HG03442 (cell line): Measurements from ENCODE around the gene RARG.
A peak's percentile ranks its signal among the peaks of the same experiment; 100 is the strongest.
"Not testable (repeated sequence)": the region's sequence is repeated elsewhere in the genome, so short reads cannot be mapped to it uniquely, and the experiment has no call there.

Experiments
- ATAC-seq: cut with Tn5 transposase; IDR thresholded peaks from one replicate; pipeline ENCODE4 v1.9.1; 2021; ENCODE audit warnings: mild to moderate bottlenecking, moderate library complexity; ENCODE audit not compliant: unreplicated experiment

Gene RARG

DNA sequence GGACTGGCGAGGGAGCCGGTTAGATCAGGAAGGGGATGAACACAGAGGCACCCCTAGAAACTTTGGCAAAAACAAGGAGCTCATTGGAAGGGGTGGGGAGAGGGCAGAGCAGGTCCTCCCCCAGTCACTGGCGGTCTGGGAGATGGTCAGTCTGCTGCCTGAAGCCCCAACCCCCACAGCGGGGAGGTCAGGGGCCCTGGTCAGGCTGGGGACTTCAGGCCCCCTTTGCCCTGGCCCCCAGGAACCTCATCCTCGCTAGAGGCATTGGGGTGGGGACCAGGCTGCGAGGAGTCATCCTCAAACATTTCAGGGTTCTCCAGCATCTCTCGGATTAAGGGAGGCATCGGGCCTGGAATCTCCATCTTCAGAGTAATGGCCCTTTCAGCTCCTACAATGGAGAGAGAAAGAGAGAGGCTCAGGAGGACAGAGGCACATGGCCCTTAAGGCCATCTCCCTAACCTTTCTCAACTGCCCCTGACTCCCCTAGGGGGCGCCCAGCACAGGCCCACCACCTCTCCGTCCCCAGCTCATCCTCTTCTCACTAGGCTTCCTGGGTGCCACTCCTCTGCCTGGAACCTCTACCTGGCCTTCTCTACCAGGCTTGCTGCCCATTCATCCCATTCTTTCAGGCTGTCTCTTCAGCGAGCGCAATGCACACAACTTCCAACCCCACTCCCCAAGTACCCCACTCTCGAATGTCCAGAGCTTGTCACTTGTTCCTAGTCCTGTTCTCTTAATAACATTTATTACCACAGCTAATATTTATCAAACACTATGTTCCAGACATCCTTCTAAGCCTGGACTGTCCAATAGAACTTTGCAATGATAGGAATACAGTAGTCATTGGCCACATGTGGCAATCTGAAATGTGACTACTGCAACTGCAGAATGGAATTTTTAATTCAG, 20.3 kb downstream of the RARG start:
- no peak for ATAC-seq

DNA sequence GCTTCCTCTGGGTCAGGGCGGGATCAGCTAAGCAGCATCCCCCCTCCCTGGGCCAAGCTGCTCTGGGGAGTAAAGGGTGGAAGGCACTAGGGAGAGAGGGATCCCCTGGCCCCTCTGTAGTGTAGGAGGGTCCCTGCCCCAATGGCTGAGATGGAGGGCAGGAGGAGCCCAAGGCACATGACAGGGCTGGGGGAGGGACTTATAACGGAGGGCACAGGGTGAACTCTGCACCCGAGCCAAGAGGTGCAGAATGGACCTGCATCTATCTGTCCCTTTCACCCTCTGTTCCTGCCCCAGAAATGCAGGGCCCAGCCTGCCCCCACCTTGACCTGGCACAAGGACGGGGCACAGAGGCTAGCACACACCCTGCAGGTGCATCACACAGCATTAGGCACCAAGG, 21.2 kb downstream of the RARG start:
- ATAC-seq: no peak

DNA sequence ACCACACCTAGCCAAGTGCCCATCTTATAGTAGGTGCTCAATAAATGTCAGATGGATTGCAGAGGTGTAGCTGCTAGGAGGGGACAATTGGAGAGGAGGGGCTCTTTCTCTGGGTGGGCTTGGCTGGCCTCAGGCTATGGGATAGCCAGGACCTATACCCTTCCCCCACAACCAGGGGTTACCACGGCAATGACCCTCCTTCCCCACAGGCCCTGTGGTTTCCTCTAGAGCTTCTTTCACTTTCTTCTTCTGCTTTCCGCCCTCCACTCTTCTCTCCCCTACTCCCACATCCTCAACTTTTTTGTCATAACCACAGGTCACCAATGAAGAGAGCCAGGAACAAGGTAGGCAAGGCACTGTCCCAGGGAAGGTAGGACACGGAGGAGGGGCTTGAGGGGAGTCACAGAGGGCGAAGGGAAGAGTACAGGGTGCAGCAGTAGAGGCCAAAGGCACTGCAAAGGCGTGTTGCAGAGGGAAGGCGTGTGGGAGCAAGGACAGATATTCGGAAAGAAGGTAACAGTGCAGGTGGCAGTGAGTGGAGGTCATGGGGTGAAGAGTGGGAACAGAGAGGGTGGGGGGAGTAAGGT, 23.0 kb downstream of the RARG start:
- no peak for ATAC-seq

DNA sequence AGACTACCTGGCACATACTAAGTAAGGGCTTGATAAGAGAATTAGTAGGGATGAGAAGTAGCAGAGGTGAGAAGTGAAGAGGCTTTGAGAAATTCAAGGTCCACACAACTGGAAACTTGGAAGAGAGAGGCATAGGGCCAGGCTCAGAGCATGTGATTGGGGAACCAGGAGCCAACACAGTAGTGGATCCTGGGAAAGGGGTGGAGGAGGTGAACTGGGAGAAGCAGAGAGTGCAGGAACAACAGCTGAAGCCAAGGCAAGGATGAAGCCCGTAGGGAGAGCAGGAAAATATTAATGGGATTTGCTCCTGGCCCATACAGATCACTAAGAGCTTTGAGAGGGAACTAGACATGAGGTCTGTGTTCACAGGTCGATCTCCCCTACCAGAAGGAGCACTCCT, 23.6 kb downstream of the RARG start:
- no peak for ATAC-seq

DNA sequence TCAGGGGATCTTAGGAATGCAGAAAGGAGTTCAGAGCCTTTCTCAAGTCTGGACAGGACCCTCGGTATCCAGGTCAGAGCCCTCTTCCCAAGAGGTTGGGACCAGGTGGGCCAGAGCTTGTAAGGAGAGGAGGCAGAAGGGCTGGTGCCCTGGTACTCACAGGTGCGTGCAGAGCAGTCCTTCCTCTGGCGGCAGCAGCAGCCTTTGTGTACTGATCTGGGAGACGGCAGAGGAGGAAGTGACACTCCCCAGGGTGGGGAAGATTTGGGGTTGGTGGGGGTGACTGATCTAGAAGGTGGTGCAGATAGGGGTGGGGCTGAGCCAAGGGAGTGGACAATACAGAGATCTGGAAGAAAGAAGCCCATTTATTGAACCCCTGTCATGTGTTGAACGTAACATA, 25.0 kb downstream of the RARG start, which contains the start of gene ITGB7:
TSS of gene ITGB7 (minus strand) at position 210 of the 400 bp plus-strand sequence. CDS start 6,808 bp downstream, outside the sequence.
- ATAC-seq: peak; percentile 41

DNA sequence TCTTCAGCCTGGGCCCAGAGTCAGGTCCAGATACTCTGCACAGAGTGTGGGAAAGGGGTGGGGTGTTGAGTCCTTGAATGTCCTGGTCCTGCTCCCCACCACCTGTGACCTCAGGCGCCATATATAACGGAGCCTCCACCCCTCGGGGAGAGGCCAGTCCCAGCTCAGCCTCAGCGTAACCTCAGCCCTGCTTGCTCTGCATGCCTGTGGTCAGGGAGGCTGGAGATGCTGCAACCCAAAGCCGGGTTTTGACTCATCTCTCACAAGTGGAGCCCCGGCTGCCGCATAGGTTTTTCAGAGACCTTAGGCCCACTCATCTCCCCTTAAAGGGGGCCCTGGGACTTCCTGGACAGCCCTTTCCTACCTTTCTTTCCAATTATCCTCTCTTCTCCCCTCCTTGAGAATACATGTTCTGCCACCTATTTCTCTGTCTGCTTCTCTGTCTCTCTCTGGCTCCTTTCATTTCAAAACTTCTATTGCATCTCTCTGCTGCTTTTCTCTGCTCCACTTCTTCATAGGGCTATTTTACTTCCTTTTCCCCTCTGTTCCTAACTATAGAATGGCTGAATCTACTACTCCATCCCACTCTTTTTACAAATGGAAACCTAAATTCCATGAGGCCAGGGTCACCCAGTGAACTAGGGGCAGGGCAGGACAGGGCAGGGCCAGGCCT, 26.1 kb downstream of the RARG start:
- ATAC-seq: peak; percentile 78

DNA sequence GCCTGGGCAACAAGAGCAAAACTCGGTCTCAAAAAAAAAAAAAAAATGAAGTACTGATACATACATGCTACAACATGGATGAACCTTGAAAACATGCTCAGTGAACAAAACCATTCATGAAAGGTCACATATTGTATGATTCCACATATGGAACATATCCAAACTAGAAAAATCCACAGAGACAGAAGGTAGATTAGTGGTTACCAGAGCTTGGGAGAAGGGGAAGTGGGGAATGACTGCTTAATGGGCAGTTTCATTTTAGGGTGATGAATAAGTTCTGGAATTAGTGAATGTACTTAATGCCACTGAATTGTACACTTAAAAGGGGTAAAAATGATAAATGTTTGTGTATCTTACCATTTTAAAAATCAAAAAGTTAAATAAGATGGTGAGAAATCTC, 27.7 kb downstream of the RARG start:
- ATAC-seq: no peak

DNA sequence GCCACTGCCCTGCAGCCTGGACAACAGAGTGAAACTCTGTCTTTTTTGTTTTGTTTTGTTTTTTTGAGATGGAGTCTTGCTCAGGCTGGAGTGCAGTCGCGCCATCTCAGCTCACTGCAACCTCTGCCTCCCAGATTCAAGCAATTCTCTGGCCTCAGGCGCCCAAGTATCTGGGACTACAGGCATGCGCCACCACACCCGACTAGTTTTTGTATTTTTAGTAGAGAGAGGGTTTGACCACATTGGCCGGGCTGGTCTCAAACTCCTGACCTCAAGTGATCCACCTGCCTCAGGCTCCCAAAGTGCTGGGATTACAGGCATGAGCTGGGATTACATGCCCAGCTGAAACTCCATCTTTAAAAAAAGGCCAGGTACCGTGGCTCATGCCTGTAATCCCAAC, 29.7 kb downstream of the RARG start:
- not testable (repeated sequence) for ATAC-seq

DNA sequence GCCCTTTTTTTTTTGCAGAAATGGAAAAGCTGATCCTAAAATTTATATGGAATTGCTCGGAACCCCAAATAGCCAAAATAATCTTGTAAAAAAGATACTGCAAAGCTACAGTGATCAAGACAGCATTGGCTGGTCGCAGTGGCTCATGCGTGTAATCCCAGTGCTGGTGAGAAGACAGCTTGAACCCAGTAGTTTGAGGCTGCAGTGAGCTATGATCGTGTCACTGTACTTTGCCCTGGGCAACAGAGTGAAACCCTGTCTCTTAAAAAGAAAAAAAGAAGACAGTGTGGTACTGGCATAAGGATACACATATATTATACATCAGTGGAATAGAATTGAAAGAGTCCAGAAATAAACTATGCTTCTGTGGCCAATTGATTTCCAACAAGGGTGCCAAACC, 30.4 kb downstream of the RARG start:
- no peak for ATAC-seq

DNA sequence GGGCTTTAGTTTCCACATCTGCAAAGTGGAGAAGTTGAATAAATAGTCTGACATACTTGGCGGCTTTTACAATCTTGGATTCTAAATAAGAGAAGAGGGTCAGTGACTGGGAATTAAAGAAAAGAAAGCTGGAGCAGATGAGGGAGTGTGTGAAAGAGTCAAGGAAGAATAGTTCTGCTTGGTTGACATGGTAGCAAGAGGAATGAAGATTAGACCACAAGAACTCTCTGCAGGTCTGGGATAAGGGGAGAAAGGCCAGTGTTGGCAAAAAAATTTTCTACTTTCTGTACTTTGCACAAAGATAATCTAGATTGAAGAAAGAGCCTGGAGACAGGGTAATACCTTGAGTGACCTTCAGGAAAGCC, 30.9 kb downstream of the RARG start:
- ATAC-seq: no peak

DNA sequence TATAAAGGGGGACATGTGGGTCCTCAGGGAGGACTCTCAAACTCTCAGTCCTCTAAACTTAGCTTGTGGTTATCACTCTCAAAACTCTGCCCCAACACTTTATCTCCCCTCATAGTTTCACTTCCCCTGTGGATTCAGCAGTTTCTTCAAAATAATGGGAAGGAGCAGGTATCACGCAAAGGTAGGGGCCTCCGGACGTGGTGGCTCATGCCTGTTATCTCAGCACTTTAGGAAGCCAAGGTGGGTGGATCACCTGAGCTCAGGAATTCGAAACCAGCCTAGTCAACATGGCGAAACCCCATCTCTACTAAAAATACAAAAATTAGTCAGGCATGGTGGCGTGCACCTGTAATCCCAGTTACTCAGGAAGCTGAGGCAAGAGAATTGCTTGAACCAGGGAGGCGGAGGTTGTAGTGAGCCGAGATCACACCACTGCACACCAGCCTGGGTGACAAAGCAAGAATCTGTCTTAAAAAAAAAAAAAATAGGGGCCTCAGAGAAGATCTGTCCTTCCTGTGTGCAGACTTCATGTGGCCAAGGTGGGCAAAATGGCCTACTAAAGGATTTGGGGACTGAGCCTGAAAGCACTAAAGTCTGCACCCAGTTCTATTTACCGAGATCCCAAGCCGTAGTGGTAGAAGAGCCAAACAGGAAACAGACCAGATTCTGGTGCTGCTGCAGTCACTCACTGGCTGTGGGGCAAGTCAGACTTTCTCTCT, 31.4 kb downstream of the RARG start:
- ATAC-seq: no peak

DNA sequence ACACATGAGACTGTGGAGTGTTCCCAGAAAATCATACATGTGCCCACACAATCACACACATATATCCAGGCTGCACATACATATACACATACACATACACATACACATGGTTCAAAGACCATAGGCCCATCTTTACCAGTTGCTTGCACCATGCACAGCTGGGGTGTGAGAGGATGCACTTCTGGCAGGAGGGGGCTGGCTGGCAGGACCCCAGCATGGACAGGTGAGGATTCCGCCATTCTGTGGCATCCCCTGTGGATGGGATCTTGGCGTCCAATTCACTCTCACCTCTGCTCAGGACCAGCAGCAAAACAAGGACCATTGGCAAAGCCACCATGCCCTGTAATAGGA, 31.9 kb downstream of the RARG start:
- no peak for ATAC-seq

DNA sequence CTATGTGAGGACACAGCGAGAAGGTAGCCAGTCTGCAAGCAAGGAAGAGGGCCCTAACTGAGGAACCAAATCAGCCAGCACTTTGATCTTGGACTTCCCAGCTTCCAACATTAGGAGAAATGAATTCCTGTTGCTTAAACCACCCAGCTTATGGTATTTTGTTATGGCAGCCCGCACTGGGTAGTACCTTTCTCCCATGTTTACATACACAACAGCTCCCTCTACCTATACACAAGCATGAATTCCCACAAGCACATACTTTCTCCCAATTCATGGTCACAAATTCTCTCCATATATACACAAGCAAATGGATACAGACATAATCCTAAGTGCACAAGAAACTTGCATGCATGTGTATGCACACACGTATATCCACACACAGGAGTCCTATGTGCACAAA, 32.3 kb downstream of the RARG start:
- ATAC-seq: no peak

DNA sequence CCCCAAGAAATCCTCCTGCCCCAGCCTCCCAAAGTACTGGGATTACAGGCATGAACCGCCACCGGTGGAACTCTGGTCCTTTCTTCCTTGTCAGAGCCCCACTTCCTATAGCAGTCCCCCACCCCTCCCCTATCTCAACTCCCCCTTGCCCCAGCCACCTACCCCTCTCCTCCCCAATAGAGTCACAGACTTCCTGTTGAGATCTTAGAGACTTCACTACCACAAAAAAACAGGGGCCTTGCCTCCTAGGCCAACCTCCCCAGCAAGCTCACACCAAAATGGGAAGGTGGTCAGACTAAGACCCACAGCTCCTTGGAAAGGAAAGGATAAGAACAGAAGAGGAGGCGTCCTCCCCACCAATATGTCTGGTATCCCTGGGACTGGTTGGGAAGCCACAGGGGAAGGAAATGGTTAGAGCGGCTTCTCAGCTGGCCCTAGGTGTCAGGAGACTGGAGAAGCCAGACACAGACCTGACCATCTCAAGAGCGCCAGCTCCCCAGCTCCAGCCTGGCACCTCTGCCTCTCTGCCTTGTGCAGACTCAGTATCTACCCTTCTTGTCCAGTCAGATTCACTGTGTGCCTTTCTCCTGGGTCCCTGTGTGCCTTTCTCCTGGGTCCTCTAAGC, 33.4 kb downstream of the RARG start:
- ATAC-seq: no peak

DNA sequence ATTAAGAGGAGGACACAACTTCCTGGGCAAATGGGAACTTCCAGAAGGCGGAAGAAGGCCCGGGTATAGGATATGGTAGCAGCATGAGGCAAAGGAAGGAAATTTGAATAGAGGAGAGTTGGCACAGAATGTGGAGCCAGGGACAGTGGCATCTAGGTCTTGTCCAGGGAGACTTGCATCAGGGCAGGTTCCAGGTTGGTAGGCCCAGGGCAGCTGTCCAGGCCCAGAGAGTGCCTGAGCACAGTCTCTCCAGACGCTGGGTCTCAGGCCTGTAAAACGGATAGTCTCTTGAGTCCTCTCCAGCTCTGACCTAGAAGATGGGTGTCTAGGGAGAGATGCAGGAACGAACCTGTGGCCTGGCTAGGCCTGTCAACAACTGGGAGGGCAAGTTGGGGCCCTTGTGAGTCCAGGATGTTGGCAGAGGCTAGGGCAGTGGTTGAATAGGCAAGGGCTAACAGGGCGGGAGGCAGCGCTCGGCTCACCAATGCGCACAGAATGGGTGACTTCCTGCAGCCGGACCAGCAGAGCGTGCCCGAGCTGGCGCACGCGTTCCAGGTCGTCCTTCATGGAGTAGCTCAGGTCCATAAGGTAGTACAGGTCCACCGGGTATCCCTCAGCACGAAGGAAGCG, 34.9 kb downstream of the RARG start:
- no peak for ATAC-seq

DNA sequence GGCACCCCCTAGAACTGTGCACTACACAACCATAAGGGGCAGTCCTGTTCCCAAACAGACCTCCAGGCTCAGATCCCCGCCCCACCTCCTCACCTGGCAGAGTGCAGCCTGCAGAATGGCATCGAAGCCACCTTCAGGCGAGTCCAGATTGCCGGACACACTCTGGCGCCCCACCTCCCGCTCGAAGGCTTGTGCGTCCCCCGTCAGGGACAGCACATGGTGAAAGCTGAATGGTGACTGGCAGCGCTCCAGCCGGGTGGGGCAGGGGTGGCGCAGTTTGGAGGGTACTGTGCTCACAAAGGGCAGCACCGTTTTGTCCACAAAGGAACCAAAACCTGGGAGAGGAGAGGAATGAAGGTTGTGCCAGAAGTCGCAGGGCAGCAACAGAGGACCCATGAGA, 35.5 kb downstream of the RARG start:
- no peak for ATAC-seq

DNA sequence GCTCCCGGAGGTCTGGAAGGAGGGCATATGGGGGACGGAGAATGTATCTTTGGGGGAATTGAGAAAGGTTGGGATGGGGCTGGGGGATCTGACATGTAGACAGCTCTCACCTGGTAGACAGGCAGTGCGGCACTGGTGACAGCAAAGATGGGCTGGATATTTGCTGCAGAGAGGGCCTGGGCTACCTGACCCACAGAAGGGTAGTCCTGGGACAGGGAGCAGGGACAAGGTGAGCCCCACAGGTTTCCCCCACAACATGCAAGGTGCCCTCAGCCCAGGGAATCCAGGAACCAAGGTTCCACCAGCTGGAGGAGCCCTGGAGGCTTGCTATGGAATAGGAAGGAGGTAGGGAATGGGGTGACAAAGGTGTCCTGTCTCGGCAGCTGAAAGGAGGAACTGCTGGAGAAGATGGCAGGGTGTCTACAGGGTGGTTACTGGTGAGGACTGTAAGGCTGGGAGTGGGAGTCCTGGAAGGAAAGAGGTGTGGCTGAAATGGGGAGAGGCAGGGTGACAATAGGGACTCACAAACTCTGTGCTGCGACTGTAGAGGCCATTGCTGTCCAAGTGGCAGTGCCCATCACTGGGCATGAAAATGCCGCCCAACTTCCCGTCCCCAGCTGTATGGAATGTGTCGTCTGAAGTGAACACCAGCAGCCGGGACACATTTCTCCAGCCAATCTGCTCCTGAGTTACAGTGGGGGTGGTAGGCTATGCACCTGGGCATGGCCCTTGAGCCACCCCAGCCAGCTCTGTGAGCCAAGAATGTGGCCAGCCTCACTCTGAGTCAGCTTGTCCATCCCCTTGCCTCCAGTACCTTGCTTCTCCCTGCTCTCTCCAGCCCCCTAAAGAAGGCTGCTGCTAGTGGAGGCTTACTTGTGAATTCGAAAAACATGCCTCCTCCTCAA, 36.2 kb downstream of the RARG start:
- ATAC-seq: no peak

DNA sequence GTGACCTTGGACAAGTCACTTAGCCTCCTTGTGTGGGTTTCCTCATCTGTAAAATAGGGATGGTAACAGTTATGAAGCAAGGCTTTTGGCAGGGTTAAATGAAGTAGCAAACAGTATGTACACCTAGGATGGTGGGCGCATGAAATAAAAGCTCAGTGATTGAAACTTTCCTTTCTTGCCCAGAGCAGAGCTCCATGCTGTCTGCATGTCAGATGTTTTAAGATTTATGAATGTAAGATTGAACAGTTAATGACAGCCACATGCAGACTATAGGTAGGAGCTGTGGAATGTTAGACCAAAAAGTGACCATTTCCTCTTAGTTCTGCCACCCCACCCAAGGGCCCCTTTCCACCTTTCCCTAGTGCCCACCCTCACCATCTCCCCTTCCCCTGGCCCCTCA, 37.0 kb downstream of the RARG start:
- ATAC-seq: no peak

DNA sequence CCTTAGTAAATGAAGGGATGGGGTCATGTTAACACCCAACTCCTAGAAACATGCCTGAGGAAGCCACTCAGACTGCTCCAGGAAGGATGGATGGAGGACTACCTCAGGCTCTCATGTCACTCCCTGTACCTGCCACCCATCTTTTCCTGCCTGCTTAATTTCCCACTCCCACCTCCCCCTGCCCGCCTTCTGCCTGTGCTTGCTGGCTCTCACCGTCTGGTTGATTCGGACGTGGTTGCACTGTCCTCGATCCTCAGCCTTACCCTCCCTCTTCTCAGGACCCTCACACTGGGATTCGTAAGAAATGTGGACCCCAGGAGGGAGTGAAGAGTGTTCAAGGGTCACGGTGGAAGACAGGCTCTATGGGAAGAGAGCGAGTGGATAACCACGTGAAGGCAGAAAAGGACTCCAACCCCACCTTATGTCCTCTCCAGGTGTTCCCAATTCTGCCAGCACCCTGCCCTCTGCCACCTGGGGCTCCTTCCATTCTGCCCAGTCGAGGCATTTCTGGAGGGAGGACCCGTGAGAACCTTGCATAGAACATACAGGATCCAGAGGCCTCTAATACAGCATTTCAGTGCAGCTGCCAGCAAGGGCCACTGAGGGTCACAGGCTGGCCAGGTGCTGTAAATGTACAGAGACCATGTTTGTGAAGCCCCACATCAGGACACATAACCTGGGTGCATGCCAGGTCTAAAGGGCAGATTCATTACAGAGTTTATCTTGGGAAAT, 37.9 kb downstream of the RARG start:
- ATAC-seq: no peak
